HCT116 (cell line): ENCODE data around the gene UBE2F. TPM values are rescaled to one million over a fixed set of nuclear protein-coding genes. Genes with fewer than 3 reads are reported as not detected.

Experiments used
- ATAC-seq: fragments of 200-7000 bp; cut with Tn5 transposase; 2 replicates; pipeline ENCODE4 v1.9.1; 2020; ENCODE audit warnings: mild to moderate bottlenecking, moderate library complexity
- BruUV-seq: library from RNA; stranded (reverse); fragments of 400-500 nt; replicated peaks from 2 replicates; lab custom pipeline; 2021; lab: Mats Ljungman, UMichigan
- CTCF ChIA-PET: fragments of 300-600 bp; sonication (Branson Sonifier 250); formaldehyde crosslinking; loops from one replicate; lab custom pipeline; 2021; ENCODE audit warnings: antibody characterized with exemption; lab: Charles Lee
- POLR2A ChIA-PET: fragments of 300-600, 350-600 bp; sonication (Branson Sonifier 250); formaldehyde crosslinking; loops from one replicate; lab custom pipeline; 2021; ENCODE audit warnings: antibody characterized with exemption; lab: Charles Lee
- RAD21 ChIA-PET, 2 experiments: fragments of 300-600 bp; sonication (Branson Sonifier 250); formaldehyde crosslinking; loops; one replicate each; lab custom pipeline; 2023; ENCODE audit warnings: low total read pairs in 2 of 2; ENCODE audit not compliant: uncharacterized antibody in 2 of 2, unreplicated experiment in 2 of 2, low non-redundant PET in 1 of 2; lab: Charles Lee
- DNase-seq: peaks from one replicate; pipeline ENCODE4 v3.0.0-alpha.2; 2010; ENCODE audit warnings: low read depth, low spot score
- H2AFZ ChIP-seq: fragments of 200-600 bp; shearing (Covaris generic), sonication (generic); 2 replicates; pipeline ENCODE4 v1.6.1; 2017; ENCODE audit warnings: low read depth, mixed run types, mixed read lengths, antibody characterized with exemption, low read length; ENCODE audit not compliant: poor library complexity, severe bottlenecking
- H3K27ac ChIP-seq: 2 replicates; pipeline ENCODE4 v1.5.1; 2012; ENCODE audit warnings: low read depth, low read length
- H3K27me3 ChIP-seq: fragments of 200-600 bp; sonication (generic); 2 replicates; pipeline ENCODE4 v1.6.1; 2016; ENCODE audit warnings: mixed run types, low read length, mixed read lengths; ENCODE audit not compliant: insufficient read depth
- H3K36me3 ChIP-seq, 2 experiments: fragments of 200-500 bp in 1 of 2; fragments of 200-600 bp in 1 of 2; sonication (Bioruptor generic) in 1 of 2; sonication (generic) in 1 of 2; 2 replicates each; pipeline versions ENCODE4 v1.5.1 to v1.6.1; 2014 to 2016; ENCODE audit warnings: low read length in 2 of 2, inconsistent platforms in 1 of 2, mixed read lengths in 1 of 2, mixed run types in 1 of 2; ENCODE audit not compliant: insufficient read depth in 2 of 2, control insufficient read depth in 1 of 2
- H3K4me1 ChIP-seq, 2 experiments: fragments of 200-600 bp in 1 of 2; sonication (generic) in 1 of 2; 2 replicates each; pipeline versions ENCODE4 v1.5.1 to v1.6.1; 2012 to 2017; ENCODE audit warnings: low read length in 2 of 2, inconsistent platforms in 1 of 2, mild to moderate bottlenecking in 1 of 2, mixed read lengths in 1 of 2, mixed run types in 1 of 2, moderate library complexity in 1 of 2; ENCODE audit not compliant: insufficient read depth in 2 of 2, control insufficient read depth in 1 of 2
- H3K4me2 ChIP-seq: fragments of 200-600 bp; sonication (generic); 2 replicates; pipeline ENCODE4 v1.6.1; 2017; ENCODE audit warnings: mixed run types, low read length, mixed read lengths
- H3K4me3 ChIP-seq, 2 experiments: fragments of 200-600 bp in 1 of 2; sonication (generic) in 1 of 2; replicated peaks in 1 of 2; 2 replicates each; pipeline ENCODE4 v1.5.1; 2011 to 2016; ENCODE audit warnings: low read length in 2 of 2, control low read depth in 1 of 2, low read depth in 1 of 2, mild to moderate bottlenecking in 1 of 2, mixed read lengths in 1 of 2, mixed run types in 1 of 2
- H3K79me2 ChIP-seq: fragments of 200-600 bp; sonication (generic); 2 replicates; pipeline ENCODE4 v1.6.1; 2017; ENCODE audit warnings: mild to moderate bottlenecking, mixed run types, low read length, moderate library complexity, mixed read lengths; ENCODE audit not compliant: insufficient read depth
- H3K9ac ChIP-seq: fragments of 200-600 bp; sonication (generic); 2 replicates; pipeline ENCODE4 v1.6.1; 2016; ENCODE audit warnings: low read length, mixed read lengths
- H3K9me2 ChIP-seq: fragments of 200-600 bp; sonication (generic), shearing (Covaris generic); 2 replicates; pipeline ENCODE4 v1.6.1; 2017; ENCODE audit warnings: mixed run types, mild to moderate bottlenecking, moderate library complexity; ENCODE audit not compliant: insufficient read depth
- H3K9me3 ChIP-seq, 2 experiments: fragments of 200-500 bp in 1 of 2; fragments of 200-600 bp in 1 of 2; sonication (Bioruptor generic) in 1 of 2; sonication (generic) in 1 of 2; 2 replicates each; pipeline ENCODE4 v1.6.1; 2014 to 2017; ENCODE audit warnings: low read length in 2 of 2, mixed read lengths in 2 of 2, inconsistent platforms in 1 of 2, low read depth in 1 of 2, mild to moderate bottlenecking in 1 of 2, mixed run types in 1 of 2, moderate library complexity in 1 of 2; ENCODE audit not compliant: control insufficient read depth in 1 of 2, insufficient read depth in 1 of 2
- H4K20me1 ChIP-seq: fragments of 200-600 bp; sonication (generic), shearing (Covaris generic); 2 replicates; pipeline ENCODE4 v1.6.1; 2017; ENCODE audit warnings: mixed run types, mild to moderate bottlenecking, moderate library complexity; ENCODE audit not compliant: insufficient read depth
- CBX3 ChIP-seq: IDR thresholded peaks from 2 replicates; pipeline ENCODE4 v1.6.1; 2012; ENCODE audit warnings: low read depth
- CEBPB ChIP-seq: IDR thresholded peaks from 2 replicates; pipeline ENCODE4 v1.6.1; 2012; ENCODE audit warnings: low read depth
- EGR1 ChIP-seq: IDR thresholded peaks from 2 replicates; pipeline ENCODE4 v1.6.1; 2012; ENCODE audit warnings: low read depth
- EZH2 ChIP-seq: fragments of 200-600 bp; sonication (generic); IDR thresholded peaks from 2 replicates; pipeline ENCODE4 v1.6.1; 2017; ENCODE audit warnings: antibody characterized with exemption, mixed run types
- EZH2phosphoT487 ChIP-seq: fragments of 200-600 bp; IDR thresholded peaks from 2 replicates; pipeline ENCODE4 v1.6.1; 2018; ENCODE audit warnings: antibody characterized with exemption, borderline replicate concordance
- FOSL1 ChIP-seq: IDR thresholded peaks from 2 replicates; pipeline ENCODE4 v1.6.1; 2012; ENCODE audit warnings: low read depth
- JUND ChIP-seq: IDR thresholded peaks from 2 replicates; pipeline ENCODE4 v1.6.1; 2012
- POLR2A ChIP-seq: IDR thresholded peaks from 2 replicates; pipeline ENCODE4 v1.7.0; 2011; ENCODE audit warnings: borderline replicate concordance; ENCODE audit not compliant: insufficient read depth, insufficient read length; ENCODE audit errors: extremely low read depth
- POLR2AphosphoS5 ChIP-seq: IDR thresholded peaks from 2 replicates; pipeline ENCODE4 v1.6.1; 2011; ENCODE audit warnings: mild to moderate bottlenecking, low read depth, low read length, moderate library complexity
- RAD21 ChIP-seq: IDR thresholded peaks from 2 replicates; pipeline ENCODE4 v1.6.1; 2012; ENCODE audit warnings: low read depth, mild to moderate bottlenecking
- SIN3A ChIP-seq: IDR thresholded peaks from 2 replicates; pipeline ENCODE4 v1.6.1; 2012; ENCODE audit warnings: low read depth
- SP1 ChIP-seq: IDR thresholded peaks from 2 replicates; pipeline ENCODE4 v1.6.1; 2012; ENCODE audit warnings: low read depth
- SRF ChIP-seq: IDR thresholded peaks from 2 replicates; pipeline ENCODE4 v1.6.1; 2012; ENCODE audit warnings: low read depth
- TCF7L2 ChIP-seq: IDR thresholded peaks from 2 replicates; pipeline ENCODE4 v1.7.0; 2011; ENCODE audit warnings: borderline replicate concordance, inconsistent platforms; ENCODE audit not compliant: insufficient read depth, insufficient read length; ENCODE audit errors: extremely low read depth
- ZFX ChIP-seq: fragments of 450-650 bp; IDR thresholded peaks from 2 replicates; pipeline ENCODE4 v1.6.1; 2017
- ZNF274 ChIP-seq: fragments of 200-500 bp; sonication (Bioruptor generic); IDR thresholded peaks from 2 replicates; pipeline ENCODE4 v1.6.1; 2014; ENCODE audit warnings: mild to moderate bottlenecking, low read depth, low read length, inconsistent platforms
- intact Hi-C: fragments of 100-400 bp; cut with micrococcal nuclease; formaldehyde crosslinking; loops from 2 replicates; pipeline ENCODE4 v1.10.0; 2022
- total RNA-seq: library from RNA; stranded (reverse); gene quantifications from one replicate; pipeline ENCODE4 v1.2.1, GENCODE V29; 2021; ENCODE audit not compliant: unreplicated experiment
- TF ChIP-seq, protein P1 (sequence below), 3 experiments: fragments of 200-600 bp in 1 of 3; sonication (generic) in 1 of 3; IDR thresholded peaks in 2 of 3; conservative IDR thresholded peaks in 1 of 3; 2 replicates each; pipeline ENCODE4 v1.5.1; 2012 to 2017; ENCODE audit warnings: low read depth in 2 of 3, low read length in 2 of 3, antibody characterized with exemption in 1 of 3, borderline replicate concordance in 1 of 3, control low read depth in 1 of 3, mild to moderate bottlenecking in 1 of 3, mixed read lengths in 1 of 3, mixed run types in 1 of 3, moderate library complexity in 1 of 3; ENCODE audit not compliant: insufficient read depth in 1 of 3
- TF ChIP-seq, protein P2 (sequence below): IDR thresholded peaks from 2 replicates; pipeline ENCODE4 v1.6.1; 2012
- TF ChIP-seq, protein P3 (sequence below): IDR thresholded peaks from 2 replicates; pipeline ENCODE4 v1.6.1; 2012
- TF ChIP-seq, protein P4 (sequence below): IDR thresholded peaks from 2 replicates; pipeline ENCODE4 v1.6.1; 2012; ENCODE audit warnings: low read depth

UBE2F gene
- total RNA-seq, 1 experiment from 2014 or later, result 32.8 TPM

DNA sequence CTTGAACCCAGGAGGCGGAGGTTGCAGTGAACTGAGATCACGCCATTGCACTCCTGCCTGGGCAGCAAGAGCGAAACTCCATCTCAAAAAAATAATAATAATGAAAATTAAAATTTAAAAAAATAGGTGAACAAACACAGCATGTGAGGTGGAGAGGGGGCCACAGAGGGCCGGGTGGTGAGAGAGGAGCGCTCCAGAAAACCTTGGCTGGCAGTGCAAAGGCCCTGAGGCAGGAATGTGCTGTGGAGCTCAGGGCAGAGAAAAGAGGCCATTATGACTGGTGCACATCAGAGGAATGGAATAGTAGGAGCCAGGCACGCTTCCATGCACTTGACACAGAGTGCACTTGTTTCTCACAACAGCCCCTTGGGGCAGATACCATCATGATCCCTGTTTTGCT lies 72.3 kb downstream of the UBE2F start:
- Histone ChIP-seq H3K27ac (no peak overlapping the region), H3K9me2 (no peaks in the 10 kb centered on the region), H3K27me3 (no peaks in the 10 kb centered on the region), H3K79me2 (no peaks in the 10 kb centered on the region), H3K4me3 (no peak overlapping the region), H4K20me1 (no peaks in the 10 kb centered on the region), H3K4me1 (no peaks in the 10 kb centered on the region), H3K4me2 (no peak overlapping the region), H3K9me3 (no peaks in the 10 kb centered on the region), H3K36me3 (no peaks in the 10 kb centered on the region), H3K9ac (no peak overlapping the region), H2AFZ (no peak overlapping the region)
- no TSS peak for BruUV-seq
- no peak for ATAC-seq
- ChIA-PET POLR2A (no interaction called here), CTCF (no interaction called here), RAD21 (no interaction called here)
- no peak for DNase-seq
- intact Hi-C loops, result no loop called here
- TF ChIP-seq ZFX, result no peak
- TF ChIP-seq EZH2phosphoT487, result no peak
- TF ChIP-seq SP1, result no peak
- no peak for TF ChIP-seq ZNF274
- TF ChIP-seq, protein P1, sequence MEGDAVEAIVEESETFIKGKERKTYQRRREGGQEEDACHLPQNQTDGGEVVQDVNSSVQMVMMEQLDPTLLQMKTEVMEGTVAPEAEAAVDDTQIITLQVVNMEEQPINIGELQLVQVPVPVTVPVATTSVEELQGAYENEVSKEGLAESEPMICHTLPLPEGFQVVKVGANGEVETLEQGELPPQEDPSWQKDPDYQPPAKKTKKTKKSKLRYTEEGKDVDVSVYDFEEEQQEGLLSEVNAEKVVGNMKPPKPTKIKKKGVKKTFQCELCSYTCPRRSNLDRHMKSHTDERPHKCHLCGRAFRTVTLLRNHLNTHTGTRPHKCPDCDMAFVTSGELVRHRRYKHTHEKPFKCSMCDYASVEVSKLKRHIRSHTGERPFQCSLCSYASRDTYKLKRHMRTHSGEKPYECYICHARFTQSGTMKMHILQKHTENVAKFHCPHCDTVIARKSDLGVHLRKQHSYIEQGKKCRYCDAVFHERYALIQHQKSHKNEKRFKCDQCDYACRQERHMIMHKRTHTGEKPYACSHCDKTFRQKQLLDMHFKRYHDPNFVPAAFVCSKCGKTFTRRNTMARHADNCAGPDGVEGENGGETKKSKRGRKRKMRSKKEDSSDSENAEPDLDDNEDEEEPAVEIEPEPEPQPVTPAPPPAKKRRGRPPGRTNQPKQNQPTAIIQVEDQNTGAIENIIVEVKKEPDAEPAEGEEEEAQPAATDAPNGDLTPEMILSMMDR (IDR thresholded peaks at IDR 0.05 in 2 of 3, conservative IDR thresholded peaks at IDR 0.05 in 1 of 3; ENCODE audit: borderline replicate concordance in 1 of 3, insufficient read depth in 1 of 3, low read depth in 2 of 3, low read length in 2 of 3), result no peak
- TF ChIP-seq TCF7L2, result no peak
- no peak for TF ChIP-seq CEBPB
- TF ChIP-seq SRF, result no peak
- TF ChIP-seq, protein P2, sequence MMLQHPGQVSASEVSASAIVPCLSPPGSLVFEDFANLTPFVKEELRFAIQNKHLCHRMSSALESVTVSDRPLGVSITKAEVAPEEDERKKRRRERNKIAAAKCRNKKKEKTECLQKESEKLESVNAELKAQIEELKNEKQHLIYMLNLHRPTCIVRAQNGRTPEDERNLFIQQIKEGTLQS, result no peak
- TF ChIP-seq, protein P3, sequence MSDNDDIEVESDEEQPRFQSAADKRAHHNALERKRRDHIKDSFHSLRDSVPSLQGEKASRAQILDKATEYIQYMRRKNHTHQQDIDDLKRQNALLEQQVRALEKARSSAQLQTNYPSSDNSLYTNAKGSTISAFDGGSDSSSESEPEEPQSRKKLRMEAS, result no peak
- TF ChIP-seq CBX3, result no peak
- no peak for TF ChIP-seq POLR2AphosphoS5
- TF ChIP-seq, protein P4, sequence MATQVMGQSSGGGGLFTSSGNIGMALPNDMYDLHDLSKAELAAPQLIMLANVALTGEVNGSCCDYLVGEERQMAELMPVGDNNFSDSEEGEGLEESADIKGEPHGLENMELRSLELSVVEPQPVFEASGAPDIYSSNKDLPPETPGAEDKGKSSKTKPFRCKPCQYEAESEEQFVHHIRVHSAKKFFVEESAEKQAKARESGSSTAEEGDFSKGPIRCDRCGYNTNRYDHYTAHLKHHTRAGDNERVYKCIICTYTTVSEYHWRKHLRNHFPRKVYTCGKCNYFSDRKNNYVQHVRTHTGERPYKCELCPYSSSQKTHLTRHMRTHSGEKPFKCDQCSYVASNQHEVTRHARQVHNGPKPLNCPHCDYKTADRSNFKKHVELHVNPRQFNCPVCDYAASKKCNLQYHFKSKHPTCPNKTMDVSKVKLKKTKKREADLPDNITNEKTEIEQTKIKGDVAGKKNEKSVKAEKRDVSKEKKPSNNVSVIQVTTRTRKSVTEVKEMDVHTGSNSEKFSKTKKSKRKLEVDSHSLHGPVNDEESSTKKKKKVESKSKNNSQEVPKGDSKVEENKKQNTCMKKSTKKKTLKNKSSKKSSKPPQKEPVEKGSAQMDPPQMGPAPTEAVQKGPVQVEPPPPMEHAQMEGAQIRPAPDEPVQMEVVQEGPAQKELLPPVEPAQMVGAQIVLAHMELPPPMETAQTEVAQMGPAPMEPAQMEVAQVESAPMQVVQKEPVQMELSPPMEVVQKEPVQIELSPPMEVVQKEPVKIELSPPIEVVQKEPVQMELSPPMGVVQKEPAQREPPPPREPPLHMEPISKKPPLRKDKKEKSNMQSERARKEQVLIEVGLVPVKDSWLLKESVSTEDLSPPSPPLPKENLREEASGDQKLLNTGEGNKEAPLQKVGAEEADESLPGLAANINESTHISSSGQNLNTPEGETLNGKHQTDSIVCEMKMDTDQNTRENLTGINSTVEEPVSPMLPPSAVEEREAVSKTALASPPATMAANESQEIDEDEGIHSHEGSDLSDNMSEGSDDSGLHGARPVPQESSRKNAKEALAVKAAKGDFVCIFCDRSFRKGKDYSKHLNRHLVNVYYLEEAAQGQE, result no peak
- TF ChIP-seq JUND, result no peak
- no peak for TF ChIP-seq FOSL1
- no peak for TF ChIP-seq RAD21
- TF ChIP-seq POLR2A, result no peak
- TF ChIP-seq EZH2, result no peak
- TF ChIP-seq SIN3A, result no peak
- TF ChIP-seq EGR1, result no peak
